CD4-positive, CD25-positive, alpha-beta regulatory T cell (primary cell): ENCODE results near the gene UGT1A8. TPM values are rescaled to one million over a fixed set of nuclear protein-coding genes. Genes with fewer than 3 reads are reported as not detected.

Source experiments
- ATAC-seq, 2 donors: fragments of 150-1000 bp; cut with Tn5 transposase; one replicate each; pipeline ENCODE4 v1.10.0; 2021; ENCODE audit warnings: low read depth in 2 of 2, moderate number of reproducible peaks in 2 of 2, moderate library complexity in 1 of 2
- DNase-seq, 3 donors: peaks; one replicate each; pipeline versions ENCODE4 v3.0.0 to v3.0.0-alpha.2; 2012 to 2022; ENCODE audit warnings: mixed read lengths in 1 of 3
- H3K27ac ChIP-seq: one replicate; pipeline ENCODE4 v1.7.0; 2013; ENCODE audit warnings: mild to moderate bottlenecking, low read length; ENCODE audit not compliant: insufficient read depth, poor library complexity, severe bottlenecking
- H3K27me3 ChIP-seq: one replicate; pipeline ENCODE4 v1.7.0; 2013; ENCODE audit warnings: low read length; ENCODE audit not compliant: control insufficient read depth, insufficient read depth
- H3K36me3 ChIP-seq: one replicate; pipeline ENCODE4 v1.7.0; 2013; ENCODE audit warnings: mild to moderate bottlenecking, low read length, moderate library complexity; ENCODE audit not compliant: control insufficient read depth, insufficient read depth
- H3K4me1 ChIP-seq: 2 replicates; pipeline ENCODE4 v1.7.0; 2013; ENCODE audit warnings: mild to moderate bottlenecking, low read length; ENCODE audit not compliant: insufficient read depth, control insufficient read depth, poor library complexity, severe bottlenecking
- H3K4me3 ChIP-seq: one replicate; pipeline ENCODE4 v1.7.0; 2013; ENCODE audit warnings: low read depth, mild to moderate bottlenecking, low read length, moderate library complexity
- H3K9me3 ChIP-seq, 2 experiments: 1 replicate in 1 of 2; 2 replicates in 1 of 2; pipeline ENCODE4 v1.7.0; 2013; ENCODE audit warnings: low read length in 2 of 2, mild to moderate bottlenecking in 1 of 2, moderate library complexity in 1 of 2; ENCODE audit not compliant: control insufficient read depth in 2 of 2
- H3K27ac Mint-ChIP-seq, 3 donors: one replicate each; pipeline ENCODE4 v1.8.0; 2020 to 2022; ENCODE audit warnings: mild to moderate bottlenecking in 3 of 3, mixed read lengths in 3 of 3, moderate library complexity in 2 of 3
- H3K27me3 Mint-ChIP-seq: one replicate; pipeline ENCODE4 v1.8.0; 2022; ENCODE audit warnings: mild to moderate bottlenecking, mixed read lengths
- H3K36me3 Mint-ChIP-seq: one replicate; pipeline ENCODE4 v1.8.0; 2020; ENCODE audit warnings: mixed read lengths
- H3K4me1 Mint-ChIP-seq, 4 donors: one replicate each; pipeline ENCODE4 v1.8.0; 2020 to 2022; ENCODE audit warnings: mixed read lengths in 4 of 4, mild to moderate bottlenecking in 1 of 4
- H3K4me3 Mint-ChIP-seq, 4 donors: one replicate each; pipeline ENCODE4 v1.8.0; 2020 to 2022; ENCODE audit warnings: mild to moderate bottlenecking in 4 of 4, mixed read lengths in 4 of 4, moderate library complexity in 3 of 4
- H3K9me3 Mint-ChIP-seq, 7 donors: one replicate each; pipeline ENCODE4 v1.8.0; 2020 to 2022; ENCODE audit warnings: mixed read lengths in 7 of 7, mild to moderate bottlenecking in 3 of 7, moderate library complexity in 2 of 7
- polyA plus RNA-seq, 4 donors: library from polyadenylated mRNA; unstranded; fragments of 300-500 nt; fragmentation: Illumina TruSeq; gene quantifications; one replicate each; pipeline ENCODE4 v1.2.3, GENCODE V29; 2021
- total RNA-seq: library from RNA; stranded (reverse); gene quantifications from one replicate; pipeline ENCODE4 v1.2.3, GENCODE V29; 2022

Gene UGT1A8
- total and polyA plus RNA-seq, 5 donors from 2014 or later = not detected

DNA sequence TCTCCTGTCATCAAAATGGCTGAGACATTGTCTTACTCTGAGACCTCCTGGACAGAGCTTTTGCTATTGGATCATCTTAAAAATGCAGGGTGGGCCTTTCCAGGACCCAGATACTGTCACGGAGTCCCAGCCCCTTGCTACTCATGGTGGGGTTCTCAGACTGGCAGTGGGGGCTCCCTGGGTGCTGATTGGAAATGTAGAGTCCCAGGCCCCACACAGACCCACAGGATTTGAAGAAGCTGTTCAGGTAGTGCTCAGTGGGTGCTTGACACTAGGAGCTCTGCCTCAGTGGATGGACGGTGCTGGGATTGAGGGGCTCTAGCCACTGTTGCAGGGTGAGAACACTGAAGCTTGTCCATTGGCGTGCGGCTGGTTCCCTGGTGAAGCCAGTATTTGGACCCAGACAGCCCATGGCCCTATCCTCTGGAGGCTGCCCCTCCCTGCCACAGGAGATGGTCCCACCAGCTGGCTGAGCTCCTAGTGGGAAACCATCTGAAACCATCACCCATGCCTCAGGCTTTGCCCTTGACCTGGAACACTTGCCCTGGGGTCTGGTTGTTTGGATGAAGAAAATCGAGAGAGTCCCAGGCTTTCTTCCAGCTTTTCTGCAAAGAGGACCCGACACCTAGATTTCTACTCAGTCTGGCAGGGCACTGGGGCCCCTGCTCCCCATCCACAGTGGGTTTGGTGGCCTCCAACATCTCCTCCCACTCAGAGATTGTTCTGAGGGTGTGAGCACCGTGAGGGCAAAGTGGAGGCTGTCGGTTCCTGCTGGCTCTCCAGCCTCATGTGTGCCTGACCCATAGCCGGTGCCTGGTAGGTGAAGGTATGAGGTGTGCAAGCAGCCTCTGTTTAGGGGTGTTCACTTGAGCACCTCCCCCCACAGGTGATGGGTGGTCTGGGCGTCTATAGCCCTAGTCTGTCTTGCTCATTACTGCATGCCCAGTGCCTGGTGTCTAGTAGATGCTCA lies 190.8 kb downstream of the UGT1A8 start:
- no peak overlapping the region for H3K27ac Mint-ChIP-seq
- H3K36me3 ChIP-seq = no peaks in the 10 kb centered on the region
- peaks cover 23% of the 10 kb centered on the region for H3K27me3 Mint-ChIP-seq
- no peaks in the 10 kb centered on the region for H3K36me3 Mint-ChIP-seq
- no peak for DNase-seq
- H3K4me3 ChIP-seq = no peak overlapping the region
- no peak for ATAC-seq
- H3K9me3 Mint-ChIP-seq = no peaks in the 10 kb centered on the region
- peaks cover 3% of the 10 kb centered on the region for H3K27me3 ChIP-seq
- H3K4me3 Mint-ChIP-seq = no peak overlapping the region
- no peaks in the 10 kb centered on the region for H3K4me1 ChIP-seq
- no peak overlapping the region for H3K27ac ChIP-seq
- no peaks in the 10 kb centered on the region for H3K4me1 Mint-ChIP-seq
- no peaks in the 10 kb centered on the region for H3K9me3 ChIP-seq

- Histone ChIP-seq H3K36me3 (no peaks in the 10 kb centered on the region), H3K4me3 (no peak overlapping the region), H3K27me3 (no peaks in the 10 kb centered on the region), H3K27ac (no peak overlapping the region), H3K4me1 (no peaks in the 10 kb centered on the region), H3K9me3 (no peaks in the 10 kb centered on the region)
- no peak for DNase-seq
- ATAC-seq = no peak
- Mint-ChIP-seq H3K36me3 (no peaks in the 10 kb centered on the region), H3K4me3 (no peak overlapping the region), H3K9me3 (no peaks in the 10 kb centered on the region), H3K4me1 (no peaks in the 10 kb centered on the region), H3K27ac (no peak overlapping the region), H3K27me3 (peaks cover 35% of the 10 kb centered on the region)
Measured at GRCh38 chr2:233810385-233810784, 193.0 kb downstream of the UGT1A8 start.

DNA sequence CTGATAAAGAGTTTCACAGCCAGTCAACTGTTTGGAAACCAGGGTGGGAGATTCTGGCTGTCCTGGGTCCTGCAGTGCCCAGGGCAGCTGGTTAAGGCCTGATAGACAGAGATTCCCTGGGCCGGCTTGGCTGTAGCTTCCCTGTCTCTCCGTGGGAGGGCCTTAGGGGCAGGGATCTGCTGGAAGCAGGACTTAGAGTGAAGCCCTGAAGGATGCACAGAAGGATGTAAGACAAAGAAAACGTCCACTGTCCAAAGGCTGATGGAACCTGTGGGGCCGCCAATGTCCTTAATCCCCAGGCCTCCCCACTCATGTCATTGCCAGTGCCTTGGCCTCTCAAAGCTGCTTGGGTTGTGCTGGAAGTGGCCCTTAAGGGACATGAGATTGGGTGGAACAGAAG lies 193.7 kb downstream of the UGT1A8 start:
- Mint-ChIP-seq H3K9me3 (no peaks in the 10 kb centered on the region), H3K4me1 (no peaks in the 10 kb centered on the region), H3K4me3 (no peak overlapping the region), H3K27ac (no peak overlapping the region), H3K27me3 (peaks cover 32% of the 10 kb centered on the region), H3K36me3 (no peaks in the 10 kb centered on the region)
- no peak overlapping the region for H3K27ac ChIP-seq
- no peak overlapping the region for H3K4me3 ChIP-seq
- no peaks in the 10 kb centered on the region for H3K36me3 ChIP-seq
- DNase-seq (no peak), ATAC-seq (no peak)
- H3K27me3 ChIP-seq = no peaks in the 10 kb centered on the region
- H3K4me1 ChIP-seq = no peaks in the 10 kb centered on the region
- H3K9me3 ChIP-seq = no peaks in the 10 kb centered on the region

- no peaks in the 10 kb centered on the region for H3K4me1 Mint-ChIP-seq
- no peaks in the 10 kb centered on the region for H3K36me3 ChIP-seq
- no peaks in the 10 kb centered on the region for H3K9me3 ChIP-seq
- H3K4me1 ChIP-seq = no peaks in the 10 kb centered on the region
- H3K27me3 Mint-ChIP-seq = peaks cover 28% of the 10 kb centered on the region
- H3K4me3 Mint-ChIP-seq = no peak overlapping the region
- H3K36me3 Mint-ChIP-seq = no peaks in the 10 kb centered on the region
- no peak for ATAC-seq
- H3K27ac Mint-ChIP-seq = no peak overlapping the region
- DNase-seq = no peak
- no peak overlapping the region for H3K4me3 ChIP-seq
- no peak overlapping the region for H3K27ac ChIP-seq
- H3K9me3 Mint-ChIP-seq = no peaks in the 10 kb centered on the region
- no peaks in the 10 kb centered on the region for H3K27me3 ChIP-seq
Measured at GRCh38 chr2:233811732-233812131, 194.3 kb downstream of the UGT1A8 start.

DNA sequence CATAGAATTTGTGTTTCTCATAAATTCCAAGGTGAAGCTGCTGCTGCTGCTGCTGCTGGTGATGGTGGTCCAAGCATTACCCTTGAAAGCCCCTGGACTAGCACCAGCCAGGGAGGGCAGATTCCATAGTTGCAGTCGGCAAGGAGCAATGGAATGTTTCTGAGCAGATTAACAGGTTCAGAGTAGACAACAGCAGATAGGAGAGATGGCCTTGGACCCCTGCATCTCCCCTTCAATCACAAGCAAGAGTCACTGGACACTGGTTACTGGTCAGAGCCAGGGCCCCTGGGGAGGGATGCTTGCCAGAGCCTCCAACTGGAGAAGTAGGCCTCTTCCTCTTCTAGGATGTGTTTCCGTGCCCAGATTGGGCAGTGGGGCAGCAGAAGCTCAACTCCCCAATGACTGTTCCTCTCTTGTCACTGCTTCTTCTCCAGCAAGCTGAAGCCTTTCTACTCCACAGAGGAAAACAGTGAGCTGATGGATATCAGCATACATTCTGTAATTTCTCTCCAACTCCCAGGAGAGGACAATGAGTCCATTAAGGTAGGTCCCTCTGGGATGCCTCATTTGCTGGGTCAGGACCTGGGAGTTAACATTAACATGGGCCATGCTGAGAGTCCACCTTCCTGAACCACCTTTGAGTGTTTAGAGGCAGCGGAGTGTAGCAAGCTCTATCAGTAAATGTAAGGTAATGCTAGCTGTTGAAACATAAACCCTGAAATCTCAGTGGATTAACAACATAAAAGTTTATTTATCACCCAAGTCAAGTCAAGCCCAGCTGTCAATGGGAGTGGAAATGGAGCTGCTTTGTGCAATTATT lies 196.0 kb downstream of the UGT1A8 start:
- Mint-ChIP-seq H3K27ac (no peak overlapping the region), H3K9me3 (peaks cover 0 to 1% (median 0%) of the 10 kb centered on the region in 7 donors), H3K36me3 (no peaks in the 10 kb centered on the region), H3K27me3 (peaks cover 31% of the 10 kb centered on the region), H3K4me1 (no peaks in the 10 kb centered on the region), H3K4me3 (no peak overlapping the region)
- H3K9me3 ChIP-seq = no peaks in the 10 kb centered on the region
- H3K4me1 ChIP-seq = no peaks in the 10 kb centered on the region
- no peaks in the 10 kb centered on the region for H3K36me3 ChIP-seq
- no peak overlapping the region for H3K27ac ChIP-seq
- no peaks in the 10 kb centered on the region for H3K27me3 ChIP-seq
- no peak overlapping the region for H3K4me3 ChIP-seq
- ATAC-seq = no peak
- no peak for DNase-seq

DNA sequence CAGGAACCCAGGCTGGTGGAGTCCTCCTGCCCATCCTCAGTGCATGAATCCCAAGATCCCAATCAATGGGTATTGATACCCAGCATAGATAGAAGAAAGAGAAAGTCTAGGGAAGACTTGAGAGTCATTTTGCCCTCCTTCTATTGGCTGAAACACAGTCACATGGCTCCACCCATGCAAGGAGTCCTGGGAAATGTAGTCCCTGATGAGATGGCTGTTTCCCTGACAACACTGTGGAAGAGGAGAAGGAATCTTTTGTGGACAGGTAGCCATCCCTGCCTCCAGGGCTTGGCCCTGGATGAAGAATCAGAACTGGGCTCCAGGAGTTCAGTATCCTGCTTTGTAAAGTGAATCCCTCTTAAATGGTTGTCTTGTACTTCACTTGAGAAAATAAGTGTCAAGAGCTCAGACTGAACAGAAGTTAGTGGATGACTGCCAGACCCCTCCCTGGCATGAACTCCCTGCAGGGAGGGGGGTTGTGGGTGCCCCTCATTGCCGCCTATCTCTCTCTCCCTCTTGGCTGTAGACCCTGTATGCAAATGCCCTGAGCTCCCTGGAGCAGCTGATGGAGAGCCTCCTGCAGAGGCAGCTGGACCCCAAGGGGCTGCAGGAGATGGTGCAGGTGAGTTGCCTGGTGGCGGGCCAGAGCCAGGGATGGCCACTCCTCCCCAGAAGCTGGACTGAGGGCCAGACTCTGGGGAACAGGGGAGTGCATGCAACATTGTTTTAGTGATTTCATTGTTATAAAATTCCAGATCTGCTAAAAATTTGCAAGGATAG lies 196.8 kb downstream of the UGT1A8 start:
- ATAC-seq (no peak), DNase-seq (peak in 1 of 3 donors; percentile 24)
- Histone ChIP-seq H3K9me3 (no peaks in the 10 kb centered on the region), H3K36me3 (no peaks in the 10 kb centered on the region), H3K4me3 (no peak overlapping the region), H3K27me3 (no peaks in the 10 kb centered on the region), H3K4me1 (no peaks in the 10 kb centered on the region), H3K27ac (no peak overlapping the region)
- peaks cover 27% of the 10 kb centered on the region for H3K27me3 Mint-ChIP-seq
- no peaks in the 10 kb centered on the region for H3K4me1 Mint-ChIP-seq
- peaks cover 0 to 1% (median 0%) of the 10 kb centered on the region in 7 donors for H3K9me3 Mint-ChIP-seq
- no peaks in the 10 kb centered on the region for H3K36me3 Mint-ChIP-seq
- H3K27ac Mint-ChIP-seq = no peak overlapping the region
- no peak overlapping the region for H3K4me3 Mint-ChIP-seq

- H3K9me3 Mint-ChIP-seq = peaks cover 0 to 1% (median 0%) of the 10 kb centered on the region in 7 donors
- H3K27me3 Mint-ChIP-seq = peaks cover 33% of the 10 kb centered on the region
- no peak for DNase-seq
- no peaks in the 10 kb centered on the region for H3K4me1 Mint-ChIP-seq
- H3K4me3 Mint-ChIP-seq = no peak overlapping the region
- H3K36me3 ChIP-seq = no peaks in the 10 kb centered on the region
- no peak overlapping the region for H3K4me3 ChIP-seq
- H3K27me3 ChIP-seq = no peaks in the 10 kb centered on the region
- no peaks in the 10 kb centered on the region for H3K4me1 ChIP-seq
- no peak overlapping the region for H3K27ac ChIP-seq
- ATAC-seq = no peak
- H3K36me3 Mint-ChIP-seq = no peaks in the 10 kb centered on the region
- H3K9me3 ChIP-seq = no peaks in the 10 kb centered on the region
- no peak overlapping the region for H3K27ac Mint-ChIP-seq
Measured at GRCh38 chr2:233815861-233816260, 198.4 kb downstream of the UGT1A8 start.
